T-cell (primary cell): ENCODE results near the gene GNG7. TPM values are rescaled to one million over a fixed set of nuclear protein-coding genes. Genes with fewer than 3 reads are reported as not detected.
"Not testable (repeated sequence)": the region's sequence is repeated elsewhere in the genome, so short reads cannot be mapped to it uniquely, and the experiment has no call there.

Source experiments
- ATAC-seq, 4 experiments: fragments of 200-7000 bp in 3 of 4; fragments of 150-1000 bp in 1 of 4; cut with Tn5 transposase; replicated peaks in 1 of 4; 1 replicate in 3 of 4; 2 replicates in 1 of 4; pipeline ENCODE4 v1.10.0; 2021; ENCODE audit warnings: moderate library complexity in 3 of 4, mild to moderate bottlenecking in 2 of 4, moderate number of reproducible peaks in 1 of 4
- CTCF ChIA-PET, 2 donors: fragments of 300-600 bp; sonication (Branson Sonifier 250); formaldehyde crosslinking; loops; one replicate each; lab custom pipeline; 2022; ENCODE audit warnings: antibody characterized with exemption in 2 of 2; lab: Charles Lee
- POLR2A ChIA-PET, 2 donors: fragments of 300-600 bp; sonication (Branson Sonifier 250); formaldehyde crosslinking; loops; one replicate each; lab custom pipeline; 2022; ENCODE audit warnings: antibody characterized with exemption in 2 of 2; lab: Charles Lee
- DNase-seq, 35 experiments: peaks; one replicate each; pipeline versions ENCODE4 v3.0.0 to v3.0.0-alpha.2; 2013 to 2023
- H3K27ac ChIP-seq: one replicate; pipeline ENCODE4 v1.5.1; 2013; ENCODE audit warnings: low read length
- H3K27me3 ChIP-seq, 2 experiments: replicated peaks in 1 of 2; 1 replicate in 1 of 2; 2 replicates in 1 of 2; pipeline versions ENCODE4 v1.6.1 to v1.7.0; 2013; ENCODE audit warnings: low read length in 1 of 2, mixed read lengths in 1 of 2; ENCODE audit not compliant: control insufficient read depth in 2 of 2, insufficient read depth in 2 of 2; ENCODE audit errors: extremely low read depth in 1 of 2
- H3K36me3 ChIP-seq, 2 donors: 1 replicate in 1 of 2; 2 replicates in 1 of 2; pipeline versions ENCODE4 v1.6.1 to v1.7.0; 2013; ENCODE audit warnings: low read length in 1 of 2; ENCODE audit not compliant: control insufficient read depth in 2 of 2, insufficient read depth in 1 of 2; ENCODE audit errors: extremely low read depth in 1 of 2
- H3K4me1 ChIP-seq, 2 experiments: 1 replicate in 1 of 2; 2 replicates in 1 of 2; pipeline versions ENCODE4 v1.6.1 to v1.7.0; 2013; ENCODE audit warnings: low read length in 2 of 2, mixed read lengths in 1 of 2; ENCODE audit not compliant: insufficient read depth in 2 of 2, control insufficient read depth in 1 of 2; ENCODE audit errors: extremely low read depth in 1 of 2
- H3K4me3 ChIP-seq, 2 donors: 1 replicate in 1 of 2; 2 replicates in 1 of 2; pipeline versions ENCODE4 v1.5.1 to v1.7.0; 2013; ENCODE audit warnings: mild to moderate bottlenecking in 2 of 2, low read length in 1 of 2, moderate library complexity in 1 of 2; ENCODE audit not compliant: control insufficient read depth in 1 of 2; ENCODE audit errors: extremely low read depth in 1 of 2
- H3K9me3 ChIP-seq: 2 replicates; pipeline ENCODE4 v1.7.0; 2013
- H3K27ac Mint-ChIP-seq, 2 donors: one replicate each; pipeline ENCODE4 v1.8.0; 2020 to 2021; ENCODE audit warnings: mild to moderate bottlenecking in 2 of 2, mixed read lengths in 2 of 2
- H3K27me3 Mint-ChIP-seq, 2 donors: one replicate each; pipeline ENCODE4 v1.8.0; 2021 to 2022; ENCODE audit warnings: mixed read lengths in 2 of 2
- H3K36me3 Mint-ChIP-seq: one replicate; pipeline ENCODE4 v1.8.0; 2021; ENCODE audit warnings: mixed read lengths
- H3K4me1 Mint-ChIP-seq, 3 donors: one replicate each; pipeline ENCODE4 v1.8.0; 2020 to 2022; ENCODE audit warnings: mixed read lengths in 3 of 3, mild to moderate bottlenecking in 1 of 3
- H3K4me3 Mint-ChIP-seq, 3 donors: one replicate each; pipeline ENCODE4 v1.8.0; 2020 to 2022; ENCODE audit warnings: mild to moderate bottlenecking in 3 of 3, mixed read lengths in 3 of 3, moderate library complexity in 3 of 3
- H3K9me3 Mint-ChIP-seq, 3 donors: one replicate each; pipeline ENCODE4 v1.8.0; 2020 to 2022; ENCODE audit warnings: mixed read lengths in 3 of 3
- WGBS: methylation state at CpG from one replicate; pipeline ENCODE4 v1.1.5; 2013; ENCODE audit warnings: missing lambda C conversion rate; ENCODE audit not compliant: insufficient coverage; 5-methylcytosine and 5-hydroxymethylcytosine counted together
- total RNA-seq, 35 experiments: library from RNA in 6 of 35; stranded (reverse) in 6 of 35; fragments of 120-200 nt in 1 of 35; gene quantifications; one replicate each; pipeline versions ENCODE4 v1.2.1 to v1.2.4 and lab custom pipeline; 2013 to 2026

Gene GNG7
- total RNA-seq, 5 donors from 2014 or later (not counting 1 experiment from before 2014, with no cell fraction given) = 4.5 to 7.2 (median 5.7) TPM

- ChIA-PET CTCF (interaction anchor here in 1 of 2 donors (0.6 kb wide), 1 partner anchor 41 kb away, joined by 3 read pairs; no protein-coding TSS in a partner anchor), POLR2A (no interaction called here)
- WGBS = 90% methylated on average over 7 of the region's 21 CpGs
- Mint-ChIP-seq H3K9me3 (no peaks in the 10 kb centered on the region), H3K36me3 (no peaks in the 10 kb centered on the region), H3K27me3 (peaks cover 0 to 3% of the 10 kb centered on the region in 2 donors), H3K4me3 (no peak overlapping the region), H3K4me1 (peaks cover 9 to 11% (median 11%) of the 10 kb centered on the region in 3 donors), H3K27ac (no peak overlapping the region)
- no peaks in the 10 kb centered on the region for H3K9me3 ChIP-seq
- no peak for DNase-seq
- ATAC-seq = no peak
- peaks cover 0 to 2% of the 10 kb centered on the region in 2 donors for H3K36me3 ChIP-seq
- no peak overlapping the region for H3K27ac ChIP-seq
- H3K27me3 ChIP-seq = peaks cover 0 to 18% of the 10 kb centered on the region in 2 experiments
- H3K4me1 ChIP-seq = peaks cover 3 to 7% of the 10 kb centered on the region in 2 experiments
- H3K4me3 ChIP-seq = no peak overlapping the region
Observed at GRCh38 chr19:2511991-2512390, 190.5 kb downstream of the GNG7 start.

GRCh38 chr19:2511570-2511969, 190.9 kb downstream of the GNG7 start:
- Mint-ChIP-seq H3K4me1 (peaks cover 11 to 13% (median 11%) of the 10 kb centered on the region in 3 donors), H3K9me3 (no peaks in the 10 kb centered on the region), H3K27me3 (peaks cover 0 to 3% of the 10 kb centered on the region in 2 donors), H3K36me3 (no peaks in the 10 kb centered on the region), H3K4me3 (no peak overlapping the region), H3K27ac (no peak overlapping the region)
- Histone ChIP-seq H3K4me1 (peaks cover 3 to 11% of the 10 kb centered on the region in 2 experiments), H3K27me3 (peaks cover 0 to 18% of the 10 kb centered on the region in 2 experiments), H3K36me3 (peaks cover 0 to 2% of the 10 kb centered on the region in 2 donors), H3K27ac (no peak overlapping the region), H3K4me3 (no peak overlapping the region), H3K9me3 (no peaks in the 10 kb centered on the region)
- ChIA-PET CTCF (interaction anchor here in 1 of 2 donors (0.6 kb wide), 1 partner anchor 1370 kb away, joined by 3 read pairs; no protein-coding TSS in a partner anchor), POLR2A (interaction anchor here in 1 of 2 donors (0.6 kb wide), 1 partner anchor 375 kb away, joined by 3 read pairs; no protein-coding TSS in a partner anchor)
- WGBS = 81% methylated on average over 15 of the region's 22 CpGs
- ATAC-seq (no peak), DNase-seq (no peak)

- peaks cover 12 to 21% (median 15%) of the 10 kb centered on the region in 3 donors for H3K4me1 Mint-ChIP-seq
- Histone ChIP-seq H3K27ac (no peak overlapping the region), H3K36me3 (peaks cover 0 to 1% of the 10 kb centered on the region in 2 donors), H3K4me1 (peaks cover 3 to 17% of the 10 kb centered on the region in 2 experiments), H3K27me3 (peaks cover 0 to 18% of the 10 kb centered on the region in 2 experiments), H3K9me3 (no peaks in the 10 kb centered on the region), H3K4me3 (no peak overlapping the region)
- CTCF ChIA-PET = no interaction called here
- H3K4me3 Mint-ChIP-seq = no peak overlapping the region
- no peaks in the 10 kb centered on the region for H3K36me3 Mint-ChIP-seq
- 82% methylated on average over 2 of the region's 8 CpGs for WGBS
- no peaks in the 10 kb centered on the region for H3K9me3 Mint-ChIP-seq
- H3K27me3 Mint-ChIP-seq = peaks cover 0 to 3% of the 10 kb centered on the region in 2 donors
- DNase-seq (no peak), ATAC-seq (no peak)
- peak overlapping the region in 1 of 2 donors; percentile 36 for H3K27ac Mint-ChIP-seq
- POLR2A ChIA-PET = no interaction called here
Observed at GRCh38 chr19:2509096-2509495, 193.4 kb downstream of the GNG7 start.

GRCh38 chr19:2507109-2507508, 195.4 kb downstream of the GNG7 start:
- H3K27me3 Mint-ChIP-seq = peaks cover 0 to 3% of the 10 kb centered on the region in 2 donors
- no peaks in the 10 kb centered on the region for H3K36me3 ChIP-seq
- peaks cover 0 to 7% of the 10 kb centered on the region in 2 experiments for H3K27me3 ChIP-seq
- H3K9me3 Mint-ChIP-seq = no peaks in the 10 kb centered on the region
- H3K9me3 ChIP-seq = no peaks in the 10 kb centered on the region
- WGBS = no CpG with 5 or more reads among the region's 12 CpGs
- no peaks in the 10 kb centered on the region for H3K36me3 Mint-ChIP-seq
- ChIA-PET CTCF (interaction anchor here in 1 of 2 donors (0.6 kb wide), 1 partner anchor 101 kb away, joined by 3 read pairs; no protein-coding TSS in a partner anchor), POLR2A (interaction anchor here in 1 of 2 donors (0.6 kb wide), 1 partner anchor 9 kb away, joined by 3 read pairs; no protein-coding TSS in a partner anchor)
- peaks cover 23 to 36% (median 29%) of the 10 kb centered on the region in 3 donors for H3K4me1 Mint-ChIP-seq
- H3K4me3 ChIP-seq = no peak overlapping the region
- peak overlapping the region; percentile 18 for H3K27ac ChIP-seq
- H3K4me3 Mint-ChIP-seq = peak overlapping the region in 1 of 3 donors; percentile 29
- ATAC-seq = peak in 3 of 4 experiments; percentile 13 to 79 (median 23)
- H3K27ac Mint-ChIP-seq = peak overlapping the region; percentile 77 to 80
- peaks cover 3 to 37% of the 10 kb centered on the region in 2 experiments for H3K4me1 ChIP-seq
- peak in 34 of 35 experiments; percentile 15 to 70 (median 40) for DNase-seq

DNA sequence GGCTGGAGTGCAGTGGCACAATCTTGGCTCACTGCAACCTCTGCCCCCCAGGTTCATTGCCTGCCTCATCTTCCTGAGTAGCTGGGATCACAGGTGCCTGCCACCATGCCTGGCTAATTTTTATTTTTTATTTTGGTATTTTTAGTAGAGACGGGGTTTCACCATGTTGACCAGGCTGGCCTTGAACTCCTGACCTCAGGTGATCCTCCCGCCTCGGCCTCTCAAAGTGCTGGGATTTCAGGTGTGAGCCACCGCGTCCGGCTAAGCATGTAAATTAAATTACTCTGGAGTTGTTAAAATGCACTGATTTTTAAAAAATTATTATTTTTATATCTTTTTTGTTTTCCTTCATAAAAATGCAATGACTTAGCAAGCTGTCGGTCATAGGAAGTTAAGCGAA, 195.8 kb downstream of the GNG7 start:
- H3K4me1 Mint-ChIP-seq = peaks cover 23 to 39% (median 29%) of the 10 kb centered on the region in 3 donors
- ChIA-PET CTCF (interaction anchor here in 1 of 2 donors (0.6 kb wide), 1 partner anchor 101 kb away, joined by 3 read pairs; no protein-coding TSS in a partner anchor), POLR2A (interaction anchor here in 1 of 2 donors (0.6 kb wide), 1 partner anchor 10 kb away, joined by 3 read pairs; no protein-coding TSS in a partner anchor)
- not testable (repeated sequence) for H3K27me3 Mint-ChIP-seq, H3K9me3 ChIP-seq, DNase-seq, H3K4me3 Mint-ChIP-seq, H3K27ac Mint-ChIP-seq, H3K36me3 Mint-ChIP-seq, H3K27ac ChIP-seq, H3K4me3 ChIP-seq, H3K36me3 ChIP-seq, ATAC-seq, H3K9me3 Mint-ChIP-seq, H3K27me3 ChIP-seq
- peaks cover 3 to 37% of the 10 kb centered on the region in 2 experiments for H3K4me1 ChIP-seq
- 100% methylated on average over 2 of the region's 8 CpGs for whole genome bisulfite sequencing

DNA sequence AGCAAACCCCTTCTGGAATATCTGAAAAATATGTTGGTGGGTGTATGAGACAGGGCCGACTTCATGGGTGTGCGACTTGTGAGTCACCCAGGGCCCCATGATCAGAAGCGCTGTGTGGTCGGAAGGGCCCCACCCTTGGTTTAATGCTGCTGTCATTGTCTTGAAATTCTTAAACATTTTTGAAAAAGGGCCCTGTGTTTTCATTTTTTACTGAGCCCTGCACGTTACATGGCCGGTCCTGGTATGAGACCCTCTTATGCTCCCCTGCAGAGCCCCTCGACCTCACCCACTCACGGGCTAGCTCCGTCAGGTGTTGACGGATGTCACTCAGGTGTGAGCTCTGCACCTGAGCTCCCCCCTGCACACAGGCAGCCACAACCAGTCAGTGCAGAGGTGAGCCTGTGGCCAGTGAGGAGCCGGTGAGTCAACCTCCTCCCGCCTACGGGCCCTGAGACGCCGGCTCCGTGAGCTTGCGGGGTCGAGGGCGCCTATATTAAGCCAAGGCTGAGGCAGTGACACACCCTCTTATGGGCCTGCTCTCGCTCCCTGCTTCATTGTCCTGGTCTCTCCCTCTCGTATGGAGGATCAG, 198.9 kb downstream of the GNG7 start:
- Histone ChIP-seq H3K27me3 (no peaks in the 10 kb centered on the region), H3K9me3 (no peaks in the 10 kb centered on the region), H3K36me3 (no peaks in the 10 kb centered on the region), H3K4me1 (peaks cover 3 to 42% of the 10 kb centered on the region in 2 experiments), H3K27ac (peak overlapping the region; percentile 88), H3K4me3 (peak overlapping the region in 1 of 2 donors; percentile 19)
- DNase-seq (peak; percentile 44 to 80 (median 60)), ATAC-seq (peak; percentile 79 to 92 (median 92))
- ChIA-PET CTCF (interaction anchor here in 1 of 2 donors (0.9 to 1.1 kb wide), 3 partner anchors 28 to 110 kb away, joined by 3 to 6 read pairs (median 4); partner anchors contain the start of gene GADD45B), POLR2A (interaction anchor here in 1 of 2 donors (0.5 to 2.2 kb wide), 3 partner anchors 26 to 49 kb away, joined by 3 to 21 read pairs (median 6); partner anchors contain the start of gene GADD45B)
- H3K36me3 Mint-ChIP-seq = no peaks in the 10 kb centered on the region
- peaks cover 23 to 43% (median 31%) of the 10 kb centered on the region in 3 donors for H3K4me1 Mint-ChIP-seq
- H3K4me3 Mint-ChIP-seq = peak overlapping the region; percentile 52 to 72 (median 66)
- peak overlapping the region; percentile 96 to 97 for H3K27ac Mint-ChIP-seq
- H3K9me3 Mint-ChIP-seq = no peaks in the 10 kb centered on the region
- 7% methylated on average over 21 of the region's 21 CpGs for WGBS
- peaks cover 0 to 3% of the 10 kb centered on the region in 2 donors for H3K27me3 Mint-ChIP-seq
